ENCODE results near the gene APOA1.

The APOA1 gene

DNA sequence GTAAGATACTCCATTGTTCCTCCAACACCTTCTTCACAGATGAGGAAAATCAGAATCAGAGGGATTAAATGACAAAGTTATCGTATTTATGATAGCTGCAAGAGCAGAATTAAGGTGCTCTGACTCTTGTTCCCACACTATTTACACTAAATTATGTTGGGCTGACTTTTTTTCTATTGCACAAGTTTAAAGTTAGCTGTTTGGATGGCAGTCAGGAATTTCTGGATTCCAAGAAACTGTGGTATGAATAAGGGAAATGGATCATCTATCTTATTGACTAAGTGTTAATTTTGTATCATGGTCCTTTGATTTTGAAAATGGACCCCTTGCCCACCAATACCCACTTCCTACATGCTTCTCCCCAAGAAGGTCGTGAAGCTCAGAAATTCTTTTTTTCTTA, 19.9 kb upstream of the APOA1 start:
- Histone ChIP-seq H3K27ac (no peak overlapping the region), H3K27me3 (ENCODE audit: insufficient read depth, low read depth, severe bottlenecking) (no peaks in the 10 kb centered on the region), H3K4me3 (ENCODE audit: low read depth, low read length) (no peak overlapping the region), H3K9me3 (ENCODE audit: severe bottlenecking) (no peaks in the 10 kb centered on the region), H3K36me3 (peaks cover 54% of the 10 kb centered on the region)
- no peak for DNase-seq
- TF ChIP-seq, protein P1, sequence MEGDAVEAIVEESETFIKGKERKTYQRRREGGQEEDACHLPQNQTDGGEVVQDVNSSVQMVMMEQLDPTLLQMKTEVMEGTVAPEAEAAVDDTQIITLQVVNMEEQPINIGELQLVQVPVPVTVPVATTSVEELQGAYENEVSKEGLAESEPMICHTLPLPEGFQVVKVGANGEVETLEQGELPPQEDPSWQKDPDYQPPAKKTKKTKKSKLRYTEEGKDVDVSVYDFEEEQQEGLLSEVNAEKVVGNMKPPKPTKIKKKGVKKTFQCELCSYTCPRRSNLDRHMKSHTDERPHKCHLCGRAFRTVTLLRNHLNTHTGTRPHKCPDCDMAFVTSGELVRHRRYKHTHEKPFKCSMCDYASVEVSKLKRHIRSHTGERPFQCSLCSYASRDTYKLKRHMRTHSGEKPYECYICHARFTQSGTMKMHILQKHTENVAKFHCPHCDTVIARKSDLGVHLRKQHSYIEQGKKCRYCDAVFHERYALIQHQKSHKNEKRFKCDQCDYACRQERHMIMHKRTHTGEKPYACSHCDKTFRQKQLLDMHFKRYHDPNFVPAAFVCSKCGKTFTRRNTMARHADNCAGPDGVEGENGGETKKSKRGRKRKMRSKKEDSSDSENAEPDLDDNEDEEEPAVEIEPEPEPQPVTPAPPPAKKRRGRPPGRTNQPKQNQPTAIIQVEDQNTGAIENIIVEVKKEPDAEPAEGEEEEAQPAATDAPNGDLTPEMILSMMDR (IDR thresholded peaks at IDR 0.05; ENCODE audit: low read depth, low read length) = no peak

DNA sequence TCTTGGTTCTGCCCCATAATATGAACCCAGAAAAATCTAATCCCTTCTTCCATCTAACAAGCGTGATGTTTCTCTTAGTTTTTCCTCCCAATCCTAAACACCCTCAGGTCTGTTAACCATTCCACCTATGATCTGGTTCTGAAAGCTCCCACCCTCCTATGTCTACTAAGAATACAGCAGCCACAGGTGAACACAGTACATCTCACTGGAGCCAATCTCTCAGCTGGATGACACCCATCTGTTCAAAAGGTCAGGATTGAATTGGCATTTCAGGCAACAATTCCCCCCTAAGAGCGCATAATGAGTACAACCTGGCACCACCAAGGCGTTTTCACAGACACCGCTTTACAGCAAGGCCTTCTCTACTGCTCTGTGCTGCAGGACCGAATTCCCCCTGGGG, 19.0 kb upstream of the APOA1 start:
- DNase-seq = no peak
- TF ChIP-seq, protein P1 (IDR thresholded peaks at IDR 0.05; ENCODE audit: low read depth, low read length) = no peak
- H3K36me3 ChIP-seq = peaks cover 47% of the 10 kb centered on the region

DNA sequence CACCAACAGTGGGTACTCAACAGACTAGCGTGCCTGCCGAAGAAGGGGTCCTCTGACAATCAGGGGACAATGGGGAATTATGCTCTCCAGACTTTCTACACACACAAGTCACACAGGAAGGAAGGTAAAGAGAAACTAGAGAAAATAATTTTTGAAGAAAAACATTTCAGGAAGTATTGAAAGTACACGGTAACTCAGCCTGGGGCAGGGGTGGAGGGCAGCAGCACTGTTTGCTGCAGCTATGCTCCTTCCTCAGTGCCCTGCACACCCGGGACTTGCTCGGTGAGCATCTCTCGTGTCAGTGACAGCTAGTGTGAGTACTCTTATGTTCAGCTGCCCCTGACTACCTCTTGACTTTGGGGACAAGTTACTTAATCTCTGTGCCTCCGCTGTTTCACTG, 18.0 kb upstream of the APOA1 start:
- Histone ChIP-seq H3K9me3 (ENCODE audit: severe bottlenecking) (no peaks in the 10 kb centered on the region), H3K27me3 (ENCODE audit: insufficient read depth, low read depth, severe bottlenecking) (no peaks in the 10 kb centered on the region), H3K36me3 (peaks cover 37% of the 10 kb centered on the region), H3K4me3 (ENCODE audit: low read depth, low read length) (no peak overlapping the region), H3K27ac (no peak overlapping the region)
- DNase-seq = no peak
- TF ChIP-seq, protein P1 (IDR thresholded peaks at IDR 0.05; ENCODE audit: low read depth, low read length) = no peak

More for the DNA sequence above, 19.0 kb upstream of the APOA1 start:
- H3K27me3 ChIP-seq (ENCODE audit: insufficient read depth, low read depth, severe bottlenecking) = no peaks in the 10 kb centered on the region
- H3K27ac ChIP-seq = no peak overlapping the region
- no peak overlapping the region for H3K4me3 ChIP-seq (ENCODE audit: low read depth, low read length)
- no peaks in the 10 kb centered on the region for H3K9me3 ChIP-seq (ENCODE audit: severe bottlenecking)

DNA sequence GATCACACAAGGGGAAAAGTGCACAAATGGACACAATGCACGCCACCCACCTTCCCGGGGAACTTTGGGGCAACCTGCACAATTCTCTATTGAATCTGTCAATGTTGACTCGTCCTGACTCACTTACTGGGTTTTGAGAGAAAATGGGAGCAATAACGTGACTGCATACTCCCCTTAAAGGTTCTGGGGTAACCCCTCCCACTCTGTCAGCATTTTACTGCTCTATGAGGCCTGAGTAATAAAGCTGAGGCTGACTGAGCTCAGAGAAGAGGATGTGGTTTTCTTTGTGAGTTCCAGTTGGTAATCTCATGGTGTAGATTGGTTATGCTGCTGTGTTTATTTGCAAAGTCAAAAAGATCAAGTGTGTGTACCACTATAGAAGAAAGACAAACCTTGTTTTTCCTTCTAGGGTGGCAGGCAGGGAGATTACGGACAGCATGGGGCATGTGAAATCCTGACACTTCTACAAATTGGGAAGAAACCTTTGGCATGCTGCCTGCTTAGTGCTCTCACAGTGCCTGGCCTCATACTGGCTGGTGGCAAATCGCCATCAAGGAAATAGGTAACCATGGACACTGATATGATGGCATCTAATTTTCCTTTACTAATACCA, 16.1 kb upstream of the APOA1 start:
- TF ChIP-seq, protein P1 (IDR thresholded peaks at IDR 0.05; ENCODE audit: low read depth, low read length) = no peak
- Histone ChIP-seq H3K27ac (no peak overlapping the region), H3K9me3 (ENCODE audit: severe bottlenecking) (no peaks in the 10 kb centered on the region), H3K36me3 (peaks cover 36% of the 10 kb centered on the region), H3K27me3 (ENCODE audit: insufficient read depth, low read depth, severe bottlenecking) (no peaks in the 10 kb centered on the region), H3K4me3 (ENCODE audit: low read depth, low read length) (no peak overlapping the region)
- DNase-seq = no peak

DNA sequence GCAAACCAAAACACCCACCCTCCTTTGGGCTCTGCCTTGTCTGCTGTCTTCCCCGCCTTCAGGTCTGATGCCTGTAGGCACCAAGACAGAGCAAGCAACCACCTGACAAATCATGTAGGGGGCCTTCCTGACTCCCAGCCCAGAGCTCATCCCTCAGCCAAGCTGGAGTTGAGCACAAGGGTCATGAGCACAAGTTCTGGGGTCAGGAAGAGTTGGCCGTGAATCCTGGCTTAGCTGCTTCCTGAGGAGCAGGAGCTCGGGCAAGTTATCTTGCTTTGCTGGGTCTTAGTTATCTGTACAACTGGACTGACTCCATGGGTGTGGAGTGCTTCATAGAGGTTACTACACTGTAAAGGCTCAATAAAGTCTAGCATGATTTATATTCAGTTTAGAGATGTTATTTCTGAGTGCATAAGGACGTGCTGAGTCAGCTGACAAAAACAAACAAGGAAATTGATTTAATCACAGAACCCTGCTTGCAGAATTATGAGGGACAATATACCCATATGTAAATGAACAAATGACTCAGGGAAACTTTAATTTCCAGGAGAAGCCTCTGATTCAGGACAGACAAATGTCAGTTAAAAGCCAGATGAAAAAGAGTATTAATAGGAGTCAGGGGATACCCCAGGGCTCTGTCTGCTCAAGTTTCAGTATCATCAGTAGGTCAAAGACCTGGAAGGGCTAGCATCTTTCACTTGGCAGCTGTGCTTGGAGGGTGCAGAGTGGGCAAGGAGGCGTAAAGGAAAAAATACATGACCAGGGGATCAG, 15.0 kb upstream of the APOA1 start:
- Histone ChIP-seq H3K36me3 (peaks cover 39% of the 10 kb centered on the region), H3K27ac (no peak overlapping the region), H3K9me3 (ENCODE audit: severe bottlenecking) (no peaks in the 10 kb centered on the region), H3K4me3 (ENCODE audit: low read depth, low read length) (no peak overlapping the region), H3K27me3 (ENCODE audit: insufficient read depth, low read depth, severe bottlenecking) (no peaks in the 10 kb centered on the region)
- TF ChIP-seq, protein P1 (IDR thresholded peaks at IDR 0.05; ENCODE audit: low read depth, low read length) = no peak
- no peak for DNase-seq

Data from WERI-Rb-1 (cell line).